CD4-positive, alpha-beta T cell treated with Interleukin-2 at 100 ng/mL for 4 hours (primary cell): Measurements from ENCODE around the gene SIRPA.

Experiments
- DNase-seq: peaks from one replicate; pipeline ENCODE4 v3.0.0-alpha.2; 2020; ENCODE audit warnings: low spot score

The SIRPA gene

DNA sequence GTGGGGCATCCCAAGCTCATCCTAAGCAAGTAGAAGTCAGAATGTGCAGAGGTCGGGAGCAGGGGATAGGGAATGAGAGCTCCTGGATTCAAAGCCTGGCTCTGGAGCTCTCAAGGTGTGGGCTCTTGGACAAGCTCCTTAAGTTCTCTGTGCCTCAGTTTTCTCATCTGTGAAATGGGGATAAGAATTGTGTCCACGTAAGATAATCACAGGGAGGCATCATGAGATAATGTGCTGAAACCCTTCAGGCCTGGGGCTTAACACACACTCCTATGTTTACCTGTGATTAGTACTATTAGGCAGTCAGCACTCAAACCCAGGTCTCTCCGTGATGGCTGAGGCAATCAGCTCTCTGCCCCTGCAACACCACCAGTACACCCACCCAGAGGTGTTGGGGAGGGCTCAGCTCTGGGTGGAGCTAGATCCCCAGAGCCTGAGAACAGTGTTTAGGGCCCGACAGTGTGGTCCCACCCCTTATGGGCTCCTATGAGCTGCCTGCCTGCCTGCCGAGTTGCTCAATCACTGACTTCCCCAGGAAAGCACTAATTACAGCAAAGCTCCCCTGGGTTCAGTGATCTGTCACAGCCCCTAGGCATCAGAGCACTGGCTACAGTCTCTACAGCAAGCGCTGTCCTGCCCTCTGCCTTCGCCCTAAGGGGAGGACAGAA is 6.3 kb upstream of the SIRPA start:
- no peak for DNase-seq

- no peak for DNase-seq
Measured at GRCh38 chr20:1890469-1891262, 4.5 kb upstream of the SIRPA start.

DNA sequence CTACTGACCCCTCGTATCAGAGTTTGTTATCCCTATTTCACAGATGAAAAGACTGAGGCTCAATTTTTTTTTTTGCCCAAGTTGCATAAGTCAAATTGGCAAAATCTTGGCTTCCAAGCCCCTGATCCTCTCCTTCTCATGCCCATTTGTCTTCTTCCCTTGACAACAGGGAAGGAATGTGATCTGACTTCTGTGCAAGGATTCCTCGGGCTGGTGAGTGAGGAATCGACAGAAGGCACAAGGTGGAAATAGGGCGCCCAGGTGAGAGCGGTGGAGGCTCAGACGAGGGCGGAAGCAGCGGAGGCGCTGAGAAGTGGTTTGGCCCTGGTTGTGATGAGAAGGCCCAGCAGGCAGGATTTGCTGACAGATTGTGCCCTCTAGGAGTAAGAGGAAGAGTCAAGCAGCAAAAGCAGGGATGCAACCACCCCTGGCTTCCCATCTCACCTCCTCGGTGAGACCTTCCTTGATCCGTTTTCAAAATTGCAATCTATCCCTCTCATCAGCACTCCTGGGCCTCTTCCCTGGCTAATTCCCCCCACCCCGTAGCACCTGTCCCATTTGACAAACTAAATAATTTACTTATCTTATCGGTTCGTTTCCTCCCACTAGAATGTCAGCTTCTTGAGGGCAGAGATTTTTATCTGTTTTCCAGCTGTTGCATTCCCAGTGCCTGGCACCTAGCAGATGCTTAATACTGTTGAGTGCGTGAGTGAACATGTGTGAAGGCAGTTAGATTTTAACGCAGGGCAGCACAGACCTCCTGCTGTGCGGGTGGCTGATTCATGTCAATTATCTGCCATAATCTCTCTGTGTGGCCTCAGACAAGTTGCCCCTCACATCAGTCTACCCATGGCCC is 3.7 kb upstream of the SIRPA start:
- DNase-seq = no peak

DNA sequence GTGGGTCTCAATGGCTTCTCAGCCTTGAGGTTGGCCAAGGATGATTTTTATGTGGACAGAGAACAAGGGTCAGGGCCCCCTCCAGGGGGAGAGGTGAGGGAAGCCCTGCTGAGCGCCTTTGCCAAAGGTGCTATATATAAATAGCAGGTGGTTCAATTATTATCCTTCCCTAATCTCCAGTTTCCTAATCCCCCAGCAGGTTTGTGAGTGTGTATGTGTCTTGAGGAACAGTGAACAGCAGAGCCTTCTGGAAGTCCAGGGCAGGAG is 3.2 kb upstream of the SIRPA start:
- DNase-seq = no peak

DNA sequence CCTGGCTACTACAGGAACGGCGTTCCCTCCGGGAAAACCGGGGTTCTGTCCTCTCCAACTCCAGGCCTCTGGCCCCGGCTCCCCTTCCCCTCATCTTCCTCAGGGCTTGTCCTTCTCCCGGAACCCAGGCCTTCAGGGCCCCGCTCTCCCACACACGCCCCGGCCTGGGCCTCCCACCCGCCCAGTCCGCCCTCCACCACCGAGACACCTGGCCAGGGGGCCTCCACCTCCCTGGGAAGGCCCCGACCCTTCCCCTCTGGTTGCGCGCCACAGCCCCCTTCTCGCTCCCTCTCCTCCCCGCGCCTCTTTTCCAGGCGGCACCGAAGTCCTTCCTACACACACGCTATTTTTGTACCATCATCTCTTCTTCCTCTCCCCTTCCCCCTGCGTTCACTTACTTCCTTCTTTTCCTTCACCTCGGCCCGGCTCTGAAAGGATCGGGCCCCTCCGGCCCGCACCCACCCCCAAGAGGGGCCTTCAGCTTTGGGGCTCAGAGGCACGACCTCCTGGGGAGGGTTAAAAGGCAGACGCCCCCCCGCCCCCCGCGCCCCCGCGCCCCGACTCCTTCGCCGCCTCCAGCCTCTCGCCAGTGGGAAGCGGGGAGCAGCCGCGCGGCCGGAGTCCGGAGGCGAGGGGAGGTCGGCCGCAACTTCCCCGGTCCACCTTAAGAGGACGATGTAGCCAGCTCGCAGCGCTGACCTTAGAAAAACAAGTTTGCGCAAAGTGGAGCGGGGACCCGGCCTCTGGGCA is 1.3 kb upstream of the SIRPA start:
- DNase-seq = no peak

DNA sequence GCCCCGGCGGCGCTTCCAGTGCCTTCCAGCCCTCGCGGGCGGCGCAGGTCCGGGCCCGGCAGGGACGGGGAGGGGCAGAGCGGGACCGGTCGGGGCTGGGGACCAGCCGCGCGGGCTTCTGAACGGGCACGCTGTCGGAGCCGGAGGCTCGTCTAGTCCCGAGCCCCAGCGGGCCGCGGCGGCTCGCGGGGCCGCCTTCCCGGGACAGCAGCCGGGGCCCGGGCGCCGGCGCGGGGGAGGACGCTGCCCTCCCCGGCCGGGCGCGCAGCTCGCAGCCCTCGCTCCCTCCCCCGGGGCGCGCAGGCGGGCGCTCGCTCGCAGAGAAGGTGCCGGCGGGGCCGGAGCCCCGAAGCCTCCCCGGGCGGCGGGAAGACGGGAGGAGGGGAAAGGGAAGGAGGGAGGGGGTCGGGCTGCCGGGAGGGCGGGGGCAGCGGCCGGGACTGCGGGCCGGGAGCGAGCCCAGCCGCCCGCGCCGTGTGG is 696 bp upstream of the SIRPA start:
- DNase-seq = no peak

- no peak for DNase-seq
Measured at GRCh38 chr20:1895674-1896483, 672 bp downstream of the SIRPA start.

DNA sequence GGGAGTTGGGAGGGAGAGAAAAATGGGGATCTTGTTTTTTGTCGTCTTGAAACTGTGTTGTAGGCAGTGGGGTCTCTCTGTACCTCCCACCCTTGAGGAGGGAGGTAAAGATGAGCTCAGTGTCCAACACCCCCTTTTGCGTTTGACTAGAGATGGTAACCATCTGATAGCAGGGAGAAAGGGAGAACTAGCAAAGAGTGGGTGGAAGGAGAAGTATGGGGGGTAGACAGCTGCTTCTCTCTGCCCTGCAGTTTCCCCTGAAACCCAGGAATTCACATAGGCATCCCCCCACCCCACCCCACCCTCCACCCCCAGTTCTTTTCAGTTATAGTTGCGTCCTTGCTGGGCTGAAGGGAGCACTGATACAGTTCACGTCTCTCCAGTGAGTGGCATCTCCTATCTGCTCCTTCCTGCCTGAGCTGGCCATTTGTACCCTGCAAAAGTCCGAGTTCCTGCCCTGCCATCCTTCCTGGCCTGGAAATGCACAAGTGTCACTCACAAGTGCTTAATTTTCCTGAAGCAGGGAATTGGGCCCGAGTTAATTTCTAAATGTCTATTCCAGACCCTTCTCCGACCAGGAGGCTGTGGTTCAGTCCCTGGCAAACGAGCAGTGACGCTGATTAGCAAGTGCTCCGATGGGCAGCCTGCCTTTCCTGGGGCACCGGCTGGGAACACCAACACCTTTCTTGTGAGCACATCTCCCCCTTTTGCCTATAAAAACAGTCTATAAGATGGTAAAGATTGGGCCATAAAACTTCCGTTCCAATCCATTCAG is 1.5 kb downstream of the SIRPA start:
- DNase-seq = no peak

DNA sequence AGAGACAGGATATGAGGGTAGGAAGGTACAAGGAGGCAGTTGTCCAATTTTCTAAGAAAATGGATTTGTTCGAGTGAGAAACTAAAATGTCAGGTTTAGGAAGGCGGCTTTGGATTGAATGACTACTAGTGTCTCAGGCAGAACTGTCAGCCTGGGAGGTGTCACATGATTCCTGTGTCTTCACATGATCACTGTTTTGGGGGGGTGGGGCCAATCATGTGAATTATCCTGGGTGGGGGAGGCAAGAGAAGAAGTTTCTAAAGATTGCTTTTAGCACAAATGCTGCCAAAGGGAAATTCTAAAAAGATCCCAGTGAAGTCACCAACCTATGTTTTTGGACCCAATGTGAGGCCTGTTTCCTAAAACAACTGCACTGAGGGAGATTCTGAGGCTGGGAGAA is 2.3 kb downstream of the SIRPA start:
- no peak for DNase-seq

GRCh38 chr20:1897965-1898464 is 2.8 kb downstream of the SIRPA start:
- no peak for DNase-seq

DNA sequence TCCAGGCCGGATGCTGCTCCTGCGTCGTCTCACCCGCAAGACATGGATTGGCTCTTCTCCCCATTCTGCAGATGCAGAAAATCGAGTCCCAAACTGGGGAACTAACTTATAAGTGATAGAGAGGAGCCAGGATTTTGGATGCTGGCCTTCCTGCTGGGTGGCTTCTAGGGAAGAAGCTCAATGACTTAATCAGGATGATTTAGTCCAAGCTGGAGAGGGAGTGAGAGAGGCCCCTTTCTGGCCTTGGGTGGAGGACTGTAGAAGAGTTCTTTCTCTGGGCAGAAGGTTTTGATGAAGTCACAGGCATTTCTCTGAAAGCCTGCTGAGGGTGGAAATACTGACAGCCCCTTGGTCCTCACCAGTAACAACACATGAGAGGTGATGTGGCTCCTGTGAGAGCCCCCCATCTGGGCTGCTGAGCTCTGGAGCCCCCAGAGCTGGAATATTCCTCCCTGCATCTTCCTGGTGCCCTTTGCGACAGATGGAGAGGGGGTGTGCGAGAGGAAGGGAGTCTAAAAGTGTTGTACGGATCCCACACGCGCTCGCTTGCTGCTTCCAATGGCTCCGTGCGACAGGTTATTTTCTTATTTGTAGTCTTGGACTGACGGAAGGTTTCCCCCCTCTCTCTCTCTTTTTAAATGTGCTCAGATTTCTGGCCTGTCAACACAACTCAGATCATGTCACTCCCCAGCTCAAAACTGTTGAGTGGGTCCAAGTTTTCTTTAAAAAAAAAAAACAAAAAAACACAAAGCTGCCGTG is 3.5 kb downstream of the SIRPA start:
- no peak for DNase-seq

DNA sequence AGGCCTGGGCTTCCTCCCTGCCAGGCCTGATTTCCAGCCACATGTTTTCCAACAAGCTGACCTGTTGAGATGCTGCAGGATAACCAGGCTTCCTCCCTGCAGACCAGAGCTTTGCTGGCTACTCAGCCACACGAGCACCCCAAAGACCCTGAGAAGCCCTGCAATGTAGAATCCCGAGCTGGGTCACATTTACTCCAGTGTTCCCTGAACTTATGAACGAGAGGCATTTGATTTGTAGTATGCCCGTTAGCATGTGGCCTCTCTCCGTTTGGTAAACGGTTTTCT is 4.0 kb downstream of the SIRPA start:
- DNase-seq = no peak

DNA sequence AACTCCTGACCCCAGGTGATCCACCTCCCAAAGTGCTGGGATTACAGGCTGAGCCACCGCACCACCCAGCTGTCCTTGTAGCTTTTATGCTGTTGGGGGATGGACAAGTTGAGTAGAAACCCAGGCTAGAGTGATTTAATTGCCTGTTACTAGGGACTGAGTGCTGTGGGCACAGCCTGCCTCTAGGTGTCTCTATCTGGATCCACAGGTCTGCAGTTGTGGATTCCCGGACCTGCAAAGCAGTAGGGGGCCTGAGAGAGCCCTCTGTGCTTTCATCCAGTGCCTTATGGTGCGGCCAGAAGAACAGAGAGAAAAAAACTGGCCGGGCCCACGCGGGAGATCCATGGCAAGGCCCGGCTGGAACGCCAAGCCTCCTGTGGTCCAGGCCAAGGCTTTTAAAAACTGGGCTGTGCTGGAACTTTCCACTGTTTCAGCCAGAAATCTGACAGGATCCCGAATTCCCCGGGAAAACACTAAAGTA is 5.2 kb downstream of the SIRPA start:
- no peak for DNase-seq

GRCh38 chr20:1901704-1902103 is 6.5 kb downstream of the SIRPA start:
- DNase-seq = no peak

- DNase-seq = no peak
Measured at GRCh38 chr20:1902188-1902587, 7.0 kb downstream of the SIRPA start.

- no peak for DNase-seq
Measured at GRCh38 chr20:1904135-1904534, 8.9 kb downstream of the SIRPA start.

GRCh38 chr20:1905009-1905408 is 9.8 kb downstream of the SIRPA start:
- no peak for DNase-seq

DNA sequence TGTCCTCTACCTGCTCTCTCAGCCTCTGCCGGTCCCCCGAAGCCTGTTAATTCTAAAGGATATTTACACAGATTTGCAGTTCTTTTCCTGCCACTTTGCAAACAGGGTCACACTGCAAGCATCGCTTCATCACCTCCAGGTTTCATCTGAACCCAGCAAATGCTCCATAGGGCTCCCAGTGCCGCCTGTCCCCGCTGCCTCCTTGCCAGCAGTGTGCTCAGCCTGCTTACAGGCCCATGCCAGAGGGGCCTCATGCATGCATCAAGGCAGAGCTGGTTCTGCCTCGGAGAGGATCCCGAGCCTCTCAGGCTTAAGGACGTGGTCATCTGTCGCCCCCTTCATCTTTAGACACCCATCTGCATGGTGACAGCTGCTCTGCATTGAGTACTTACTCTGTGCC is 10.5 kb downstream of the SIRPA start:
- DNase-seq = no peak

DNA sequence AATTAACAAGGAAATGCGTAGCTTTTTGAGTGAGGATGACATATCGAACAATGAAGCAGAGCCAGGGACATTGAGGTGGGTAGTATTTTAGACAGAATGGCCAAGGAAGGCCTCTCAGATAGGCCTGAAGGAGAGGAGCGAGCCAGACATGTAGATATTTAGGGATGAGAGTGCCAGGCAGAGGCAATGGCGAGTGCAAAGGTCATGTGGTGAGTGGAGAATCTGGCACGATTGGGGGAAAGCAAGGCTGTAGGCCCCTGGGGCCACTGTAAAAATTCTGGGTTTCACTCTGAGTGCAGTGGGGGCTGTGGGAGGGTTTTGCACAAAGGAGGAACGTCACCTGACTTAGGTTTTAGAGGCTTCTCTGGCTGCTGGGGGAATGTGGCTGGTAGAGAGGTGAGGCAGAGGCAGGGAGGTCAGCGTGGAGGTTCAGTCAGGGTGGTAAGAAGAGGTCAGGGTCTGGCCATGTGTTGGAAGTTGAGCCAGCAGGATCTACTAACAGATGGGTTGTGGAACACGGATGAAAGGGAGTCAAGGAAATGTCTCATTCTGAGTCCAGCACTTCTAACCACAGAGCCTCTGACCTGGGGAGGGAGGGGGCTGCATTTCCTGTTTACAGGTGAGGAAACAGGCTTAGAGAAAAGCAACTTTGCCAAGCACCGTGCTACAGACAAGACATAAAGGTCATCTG is 11.3 kb downstream of the SIRPA start:
- DNase-seq = no peak
